Measurements from ENCODE around the gene SLC47A1. TPM values are rescaled to one million over a fixed set of nuclear protein-coding genes. Genes with fewer than 3 reads are reported as not detected.
"Not testable (repeated sequence)": the region's sequence is repeated elsewhere in the genome, so short reads cannot be mapped to it uniquely, and the experiment has no call there.

SLC47A1 gene
- total and polyA plus RNA-seq, 2 donors (not counting 1 experiment from before 2014, with no cell fraction given) = not detected

- Histone ChIP-seq H2AFZ (ENCODE audit: insufficient read depth, low read depth, low read length, poor library complexity, severe bottlenecking) (peak overlapping the region; percentile 36), H3K9ac (ENCODE audit: low read length) (peak overlapping the region; percentile 23), H4K20me1 (ENCODE audit: control insufficient read depth, insufficient read depth, low read length, poor library complexity, severe bottlenecking) (no peaks in the 10 kb centered on the region), H3K9me3 (ENCODE audit: control extremely low read depth in 1 of 3, control insufficient read depth in 2 of 3, insufficient read depth in 1 of 3, low read length in 2 of 3) (peaks cover 0 to 5% (median 0%) of the 10 kb centered on the region in 3 donors), H3K4me3 (ENCODE audit: control extremely low read depth in 1 of 5, extremely low read depth in 1 of 5, insufficient read depth in 1 of 5, low read depth in 2 of 5, low read length in 4 of 5) (peak overlapping the region in 1 of 5 experiments; percentile 19), H3K27ac (ENCODE audit: low read length in 2 of 2) (no peak overlapping the region), H3K36me3 (replicated peaks in 1 of 2; ENCODE audit: control extremely low read depth in 1 of 2, control insufficient read depth in 1 of 2, extremely low read depth in 1 of 2, insufficient read depth in 2 of 2, low read length in 1 of 2) (no peaks in the 10 kb centered on the region), H3K4me1 (ENCODE audit: control insufficient read depth in 2 of 2, insufficient read depth in 2 of 2, low read length in 2 of 2) (peaks cover 5 to 6% of the 10 kb centered on the region in 2 donors), H3K79me2 (ENCODE audit: control insufficient read depth, insufficient read depth, low read length) (no peaks in the 10 kb centered on the region), H3K27me3 (replicated peaks in 1 of 4; ENCODE audit: control extremely low read depth in 1 of 4, control insufficient read depth in 3 of 4, insufficient read depth in 4 of 4, low read length in 3 of 4) (peaks cover 0 to 37% (median 16%) of the 10 kb centered on the region in 4 experiments), H3K4me2 (replicated peaks; ENCODE audit: low read depth, low read length, poor library complexity, severe bottlenecking) (peak overlapping the region; percentile 66)
- intact Hi-C loops (cut with micrococcal nuclease) = no loop called here
- Mint-ChIP-seq H3K9me3 (ENCODE audit: insufficient read depth) (no peaks in the 10 kb centered on the region), H3K27ac (no peak overlapping the region), H3K27me3 (peaks cover 32% of the 10 kb centered on the region), H3K4me3 (peak overlapping the region; percentile 66), H3K4me1 (no peaks in the 10 kb centered on the region)
- TF ChIP-seq, protein P1, sequence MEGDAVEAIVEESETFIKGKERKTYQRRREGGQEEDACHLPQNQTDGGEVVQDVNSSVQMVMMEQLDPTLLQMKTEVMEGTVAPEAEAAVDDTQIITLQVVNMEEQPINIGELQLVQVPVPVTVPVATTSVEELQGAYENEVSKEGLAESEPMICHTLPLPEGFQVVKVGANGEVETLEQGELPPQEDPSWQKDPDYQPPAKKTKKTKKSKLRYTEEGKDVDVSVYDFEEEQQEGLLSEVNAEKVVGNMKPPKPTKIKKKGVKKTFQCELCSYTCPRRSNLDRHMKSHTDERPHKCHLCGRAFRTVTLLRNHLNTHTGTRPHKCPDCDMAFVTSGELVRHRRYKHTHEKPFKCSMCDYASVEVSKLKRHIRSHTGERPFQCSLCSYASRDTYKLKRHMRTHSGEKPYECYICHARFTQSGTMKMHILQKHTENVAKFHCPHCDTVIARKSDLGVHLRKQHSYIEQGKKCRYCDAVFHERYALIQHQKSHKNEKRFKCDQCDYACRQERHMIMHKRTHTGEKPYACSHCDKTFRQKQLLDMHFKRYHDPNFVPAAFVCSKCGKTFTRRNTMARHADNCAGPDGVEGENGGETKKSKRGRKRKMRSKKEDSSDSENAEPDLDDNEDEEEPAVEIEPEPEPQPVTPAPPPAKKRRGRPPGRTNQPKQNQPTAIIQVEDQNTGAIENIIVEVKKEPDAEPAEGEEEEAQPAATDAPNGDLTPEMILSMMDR (IDR thresholded peaks at IDR 0.05) = no peak
- no peak for TF ChIP-seq EZH2 (IDR thresholded peaks at IDR 0.05; ENCODE audit: borderline replicate concordance, insufficient read depth, low read depth, low read length, poor library complexity, severe bottlenecking)
- 14% methylated on average over 74 of the region's 76 CpGs for WGBS (ENCODE audit: insufficient coverage)
- CTCF ChIA-PET = no interaction called here
- peak; percentile 23 for DNase-seq
- POLR2A ChIA-PET = interaction anchor here (0.7 kb wide), 1 partner anchor 75 kb away, joined by 6 read pairs; no protein-coding TSS in a partner anchor
- no peak for ATAC-seq (ENCODE audit: low read depth)
These were observed 46.4 kb downstream of the SLC47A1 start for GRCh38 chr17:19579867-19580565.

GRCh38 chr17:19580566-19580920 lies 46.9 kb downstream of the SLC47A1 start:
- CTCF ChIA-PET; H2AFZ ChIP-seq (ENCODE audit: insufficient read depth, low read depth, low read length, poor library complexity, severe bottlenecking); H3K4me3 Mint-ChIP-seq; ATAC-seq (ENCODE audit: low read depth); H3K27ac ChIP-seq (ENCODE audit: low read length in 2 of 2); intact Hi-C loops (cut with micrococcal nuclease); H3K9me3 Mint-ChIP-seq (ENCODE audit: insufficient read depth); DNase-seq; H3K4me3 ChIP-seq (ENCODE audit: control extremely low read depth in 1 of 5, extremely low read depth in 1 of 5, insufficient read depth in 1 of 5, low read depth in 2 of 5, low read length in 4 of 5); H4K20me1 ChIP-seq (ENCODE audit: control insufficient read depth, insufficient read depth, low read length, poor library complexity, severe bottlenecking); H3K79me2 ChIP-seq (ENCODE audit: control insufficient read depth, insufficient read depth, low read length); H3K36me3 ChIP-seq (replicated peaks in 1 of 2; ENCODE audit: control extremely low read depth in 1 of 2, control insufficient read depth in 1 of 2, extremely low read depth in 1 of 2, insufficient read depth in 2 of 2, low read length in 1 of 2); H3K27ac Mint-ChIP-seq; H3K4me2 ChIP-seq (replicated peaks; ENCODE audit: low read depth, low read length, poor library complexity, severe bottlenecking); H3K4me1 ChIP-seq (ENCODE audit: control insufficient read depth in 2 of 2, insufficient read depth in 2 of 2, low read length in 2 of 2); H3K4me1 Mint-ChIP-seq; H3K9me3 ChIP-seq (ENCODE audit: control extremely low read depth in 1 of 3, control insufficient read depth in 2 of 3, insufficient read depth in 1 of 3, low read length in 2 of 3): not testable (repeated sequence)
- Histone ChIP-seq H3K27me3 (replicated peaks in 1 of 4; ENCODE audit: control extremely low read depth in 1 of 4, control insufficient read depth in 3 of 4, insufficient read depth in 4 of 4, low read length in 3 of 4) (peaks cover 0 to 37% (median 16%) of the 10 kb centered on the region in 4 experiments), H3K9ac (ENCODE audit: low read length) (peak overlapping the region; percentile 23)
- POLR2A ChIA-PET = interaction anchor here (0.7 kb wide), 2 partner anchors 74 to 1696 kb away, joined by 6 to 8 read pairs; no protein-coding TSS in a partner anchor
- 95% methylated on average over 17 of the region's 17 CpGs for WGBS (ENCODE audit: insufficient coverage)
- peaks cover 32% of the 10 kb centered on the region for H3K27me3 Mint-ChIP-seq

DNA sequence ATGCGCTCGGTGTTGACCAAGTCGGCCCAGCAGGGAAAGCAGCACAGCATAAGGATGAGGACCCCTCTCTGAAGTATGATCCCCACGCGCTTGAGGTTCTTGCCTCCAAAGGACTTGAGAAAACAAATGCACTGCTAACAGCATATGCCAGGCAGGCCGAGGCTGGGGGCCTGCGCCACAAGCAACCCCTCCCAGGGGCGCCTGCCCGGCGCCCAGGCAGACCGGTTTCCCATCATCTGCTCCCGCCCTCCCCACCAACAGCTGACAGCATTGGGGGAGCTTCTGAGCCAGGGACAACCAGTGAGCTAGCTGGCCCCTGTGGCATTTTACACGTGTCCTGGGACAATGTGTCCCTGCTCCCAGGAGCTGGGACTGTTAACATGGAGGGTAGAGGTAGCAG lies 48.5 kb downstream of the SLC47A1 start:
- WGBS (ENCODE audit: insufficient coverage) = 95% methylated on average over 10 of the region's 13 CpGs
- H3K9ac ChIP-seq (ENCODE audit: low read length); intact Hi-C loops (cut with micrococcal nuclease); H3K4me3 ChIP-seq (ENCODE audit: control extremely low read depth in 1 of 5, extremely low read depth in 1 of 5, insufficient read depth in 1 of 5, low read depth in 2 of 5, low read length in 4 of 5); H2AFZ ChIP-seq (ENCODE audit: insufficient read depth, low read depth, low read length, poor library complexity, severe bottlenecking); H3K4me3 Mint-ChIP-seq; H3K4me1 ChIP-seq (ENCODE audit: control insufficient read depth in 2 of 2, insufficient read depth in 2 of 2, low read length in 2 of 2); H3K79me2 ChIP-seq (ENCODE audit: control insufficient read depth, insufficient read depth, low read length); H3K4me1 Mint-ChIP-seq; H4K20me1 ChIP-seq (ENCODE audit: control insufficient read depth, insufficient read depth, low read length, poor library complexity, severe bottlenecking); H3K4me2 ChIP-seq (replicated peaks; ENCODE audit: low read depth, low read length, poor library complexity, severe bottlenecking); H3K27ac Mint-ChIP-seq; H3K36me3 ChIP-seq (replicated peaks in 1 of 2; ENCODE audit: control extremely low read depth in 1 of 2, control insufficient read depth in 1 of 2, extremely low read depth in 1 of 2, insufficient read depth in 2 of 2, low read length in 1 of 2); H3K9me3 Mint-ChIP-seq (ENCODE audit: insufficient read depth); POLR2A ChIA-PET; H3K9me3 ChIP-seq (ENCODE audit: control extremely low read depth in 1 of 3, control insufficient read depth in 2 of 3, insufficient read depth in 1 of 3, low read length in 2 of 3); ATAC-seq (ENCODE audit: low read depth); H3K27ac ChIP-seq (ENCODE audit: low read length in 2 of 2); CTCF ChIA-PET; DNase-seq: not testable (repeated sequence)
- H3K27me3 Mint-ChIP-seq = peaks cover 32% of the 10 kb centered on the region
- peaks cover 0 to 34% (median 16%) of the 10 kb centered on the region in 4 experiments for H3K27me3 ChIP-seq (replicated peaks in 1 of 4; ENCODE audit: control extremely low read depth in 1 of 4, control insufficient read depth in 3 of 4, insufficient read depth in 4 of 4, low read length in 3 of 4)
